Right cardiac atrium (tissue), 5 donors: ENCODE results near the gene PRR14. TPM values are rescaled to one million over a fixed set of nuclear protein-coding genes. Genes with fewer than 3 reads are reported as not detected.
A peak's percentile ranks its signal among the peaks of the same experiment; 100 is the strongest.

Source experiments
- ATAC-seq, 2 donors: fragments of 200-7000 bp; cut with Tn5 transposase; one replicate each; pipeline versions ENCODE4 v1.8.0 to v1.9.1; 2020; ENCODE audit warnings: moderate library complexity in 2 of 2, mild to moderate bottlenecking in 1 of 2
- DNase-seq, 3 donors: peaks; one replicate each; pipeline ENCODE4 v3.0.0-alpha.2; 2020
- H3K27ac ChIP-seq: one replicate; pipeline ENCODE4 v1.5.1; 2013; ENCODE audit warnings: mild to moderate bottlenecking, low read length, control low read depth, moderate library complexity
- H3K27me3 ChIP-seq: one replicate; pipeline ENCODE4 v1.6.1; 2013; ENCODE audit not compliant: control insufficient read depth, insufficient read depth
- H3K4me1 ChIP-seq: one replicate; pipeline ENCODE4 v1.6.1; 2013; ENCODE audit warnings: low read length; ENCODE audit not compliant: control insufficient read depth, insufficient read depth
- H3K4me3 ChIP-seq: one replicate; pipeline ENCODE4 v1.5.1; 2013; ENCODE audit warnings: low read length, control low read depth
- H3K9me3 ChIP-seq: one replicate; pipeline ENCODE4 v1.6.1; 2013; ENCODE audit warnings: low read length; ENCODE audit not compliant: control insufficient read depth
- WGBS: extraction: QIAGEN DNeasy Blood & Tissue Kit; methylation state at CpG from one replicate; pipeline ENCODE4 v1.1.7; 2013; 5-methylcytosine and 5-hydroxymethylcytosine counted together
- intact Hi-C, 4 donors: fragments of 100-400 bp; cut with DNase I; formaldehyde crosslinking; loops; one replicate each; pipeline versions ENCODE4 v1.11.0 to v1.14.0; 2022 to 2023
- polyA plus RNA-seq: library from polyadenylated mRNA; stranded (reverse); fragments of 200-250 nt; gene quantifications from one replicate; pipeline ENCODE4 v1.2.3, GENCODE V29; 2013
- total RNA-seq, 4 donors: library from RNA; stranded (reverse); fragmentation: NEBNext Ultra II Directional; extraction: Animal tissue kit (Norgen Biotek cat#: 25700); gene quantifications; one replicate each; pipeline ENCODE4 v1.2.1, GENCODE V29; 2021
- donor health status: healthy with polysubstance abuse.
- donor health status: DM: no; HTN: yes; CAD: no.
- donor health status: DM: no; HTN: no; CAD: no.
- donor health status: DM: no; HTN: yes; CAD: no; lungs with severe emphysema.
- donor health status: DM: yes; HTN: yes; CAD: no.

PRR14 gene
- total and polyA plus RNA-seq, 5 donors = 19.1 to 27.6 (median 23.4) TPM

- Histone ChIP-seq H3K4me3 (no peak overlapping the region), H3K27me3 (no peaks in the 10 kb centered on the region), H3K4me1 (peaks cover 2% of the 10 kb centered on the region), H3K27ac (no peak overlapping the region), H3K9me3 (no peaks in the 10 kb centered on the region)
- ATAC-seq (no peak), DNase-seq (no peak)
- intact Hi-C loops = no loop called here
- 84% methylated on average over 12 of the region's 12 CpGs for WGBS
These were observed 17.6 kb downstream of the PRR14 start for GRCh38 chr16:30668393-30668792.

- H3K27me3 ChIP-seq = no peaks in the 10 kb centered on the region
- 91% methylated on average over 41 of the region's 41 CpGs for WGBS
- H3K4me1 ChIP-seq = no peaks in the 10 kb centered on the region
- ATAC-seq = peak in 1 of 2 donors; percentile 6
- intact Hi-C loops = no loop called here
- H3K9me3 ChIP-seq = no peaks in the 10 kb centered on the region
- no peak overlapping the region for H3K4me3 ChIP-seq
- no peak overlapping the region for H3K27ac ChIP-seq
- peak in 1 of 3 donors; percentile 57 for DNase-seq
These were observed 18.5 kb downstream of the PRR14 start for GRCh38 chr16:30669026-30669902.

GRCh38 chr16:30669903-30670824, 19.4 kb downstream of the PRR14 start:
- WGBS = 82% methylated on average over 14 of the region's 14 CpGs
- H3K27ac ChIP-seq = no peak overlapping the region
- H3K9me3 ChIP-seq = no peaks in the 10 kb centered on the region
- no peak overlapping the region for H3K4me3 ChIP-seq
- no peak for ATAC-seq
- intact Hi-C loops = no loop called here
- H3K4me1 ChIP-seq = no peaks in the 10 kb centered on the region
- peak in 1 of 3 donors; percentile 35 for DNase-seq
- H3K27me3 ChIP-seq = no peaks in the 10 kb centered on the region

- ATAC-seq = no peak
- 89% methylated on average over 10 of the region's 10 CpGs for WGBS
- H3K9me3 ChIP-seq = no peaks in the 10 kb centered on the region
- no peaks in the 10 kb centered on the region for H3K4me1 ChIP-seq
- H3K4me3 ChIP-seq = no peak overlapping the region
- no peak overlapping the region for H3K27ac ChIP-seq
- peak in 1 of 3 donors; percentile 12 for DNase-seq
- no peaks in the 10 kb centered on the region for H3K27me3 ChIP-seq
- intact Hi-C loops = no loop called here
These were observed 24.4 kb downstream of the PRR14 start for GRCh38 chr16:30675143-30675542.

GRCh38 chr16:30677931-30678585, 27.3 kb downstream of the PRR14 start:
- H3K4me1 ChIP-seq = no peaks in the 10 kb centered on the region
- no peak overlapping the region for H3K4me3 ChIP-seq
- no peak for ATAC-seq
- no peak overlapping the region for H3K27ac ChIP-seq
- WGBS = 75% methylated on average over 11 of the region's 11 CpGs
- no peaks in the 10 kb centered on the region for H3K27me3 ChIP-seq
- H3K9me3 ChIP-seq = no peaks in the 10 kb centered on the region
- peak in 1 of 3 donors; percentile 4 for DNase-seq
- intact Hi-C loops = no loop called here

GRCh38 chr16:30678586-30678970, 27.8 kb downstream of the PRR14 start:
- Histone ChIP-seq H3K4me3 (no peak overlapping the region), H3K9me3 (no peaks in the 10 kb centered on the region), H3K27me3 (no peaks in the 10 kb centered on the region), H3K4me1 (no peaks in the 10 kb centered on the region), H3K27ac (no peak overlapping the region)
- ATAC-seq (no peak), DNase-seq (no peak)
- WGBS = 78% methylated on average over 3 of the region's 3 CpGs
- intact Hi-C loops = no loop called here

GRCh38 chr16:30680326-30680725, 29.6 kb downstream of the PRR14 start:
- Histone ChIP-seq H3K4me1 (no peaks in the 10 kb centered on the region), H3K27me3 (no peaks in the 10 kb centered on the region), H3K9me3 (no peaks in the 10 kb centered on the region), H3K27ac (no peak overlapping the region), H3K4me3 (no peak overlapping the region)
- 97% methylated on average over 3 of the region's 3 CpGs for WGBS
- DNase-seq (no peak), ATAC-seq (no peak)
- intact Hi-C loops = no loop called here

GRCh38 chr16:30688701-30689100, 37.9 kb downstream of the PRR14 start:
- no peak overlapping the region for H3K27ac ChIP-seq
- no peak for ATAC-seq
- 61% methylated on average over 4 of the region's 4 CpGs for WGBS

GRCh38 chr16:30691907-30692306, 41.1 kb downstream of the PRR14 start:
- Histone ChIP-seq H3K27me3 (no peaks in the 10 kb centered on the region), H3K4me3 (no peak overlapping the region), H3K4me1 (no peaks in the 10 kb centered on the region), H3K27ac (no peak overlapping the region), H3K9me3 (no peaks in the 10 kb centered on the region)
- ATAC-seq (no peak), DNase-seq (no peak)
- 50% methylated on average over 4 of the region's 4 CpGs for WGBS
- intact Hi-C loops = no loop called here

More at GRCh38 chr16:30688701-30689100, 37.9 kb downstream of the PRR14 start:
- no peak for DNase-seq
- no peak overlapping the region for H3K4me3 ChIP-seq
- H3K9me3 ChIP-seq = no peaks in the 10 kb centered on the region
- intact Hi-C loops = no loop called here
- H3K4me1 ChIP-seq = no peaks in the 10 kb centered on the region
- no peaks in the 10 kb centered on the region for H3K27me3 ChIP-seq

GRCh38 chr16:30692396-30693064, 41.8 kb downstream of the PRR14 start:
- intact Hi-C loops = no loop called here
- Histone ChIP-seq H3K9me3 (no peaks in the 10 kb centered on the region), H3K4me3 (no peak overlapping the region), H3K27me3 (no peaks in the 10 kb centered on the region), H3K27ac (no peak overlapping the region), H3K4me1 (no peaks in the 10 kb centered on the region)
- DNase-seq (no peak), ATAC-seq (no peak)
- WGBS = 59% methylated on average over 9 of the region's 10 CpGs
